NCI-H146 (cell line): ENCODE measurements around the gene A4GNT.

Experiments
- DNase-seq: peaks from one replicate; lab custom pipeline; 2025; lab: John Stamatoyannopoulos, UW

A4GNT gene

DNA sequence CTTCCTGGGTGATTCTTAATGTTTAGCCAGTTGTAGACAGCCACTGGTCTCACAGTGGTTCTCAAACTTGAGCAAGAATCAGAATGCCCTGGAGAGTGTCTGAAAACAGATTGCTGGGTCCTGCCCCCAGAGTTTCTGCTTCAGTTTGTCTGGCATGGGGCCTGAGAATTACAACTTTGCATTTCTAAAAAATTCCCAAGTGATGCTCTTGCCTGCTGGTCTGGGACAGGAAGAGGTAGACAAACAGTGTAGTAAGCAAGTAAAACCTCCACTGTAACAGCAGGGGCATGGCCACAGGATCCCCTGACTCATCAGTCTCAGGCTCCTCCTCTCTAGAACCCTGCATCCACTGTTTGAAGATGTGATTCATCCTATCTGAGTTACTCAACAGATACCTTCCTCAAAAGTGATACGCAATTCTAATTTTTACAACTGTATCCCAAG, 53.3 kb downstream of the A4GNT start:
- no peak for DNase-seq

DNA sequence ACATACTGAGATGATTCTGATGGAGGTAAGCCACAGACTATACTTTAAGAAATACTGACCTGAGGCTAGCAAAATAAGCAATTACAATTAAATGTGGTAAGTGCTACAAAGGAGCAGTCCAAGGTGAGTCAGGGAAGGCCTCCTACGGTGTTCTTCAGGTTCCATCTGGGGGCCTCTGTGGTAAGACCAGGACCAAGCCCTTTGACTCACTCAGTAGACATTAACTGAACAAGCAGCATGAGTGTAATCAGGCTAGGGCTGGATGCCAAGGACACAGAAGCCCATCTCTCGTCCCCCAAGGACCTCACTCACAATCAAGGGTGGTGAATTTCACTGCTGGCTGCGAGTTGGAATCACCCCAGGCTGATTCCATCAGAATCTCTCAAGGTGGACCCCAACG, 54.1 kb downstream of the A4GNT start:
- DNase-seq = no peak
